Measurements from ENCODE around the gene PHOX2B. TPM values are rescaled to one million over a fixed set of nuclear protein-coding genes. Genes with fewer than 3 reads are reported as not detected.

Gene PHOX2B
- total and polyA plus RNA-seq, 4 donors, result not detected

DNA sequence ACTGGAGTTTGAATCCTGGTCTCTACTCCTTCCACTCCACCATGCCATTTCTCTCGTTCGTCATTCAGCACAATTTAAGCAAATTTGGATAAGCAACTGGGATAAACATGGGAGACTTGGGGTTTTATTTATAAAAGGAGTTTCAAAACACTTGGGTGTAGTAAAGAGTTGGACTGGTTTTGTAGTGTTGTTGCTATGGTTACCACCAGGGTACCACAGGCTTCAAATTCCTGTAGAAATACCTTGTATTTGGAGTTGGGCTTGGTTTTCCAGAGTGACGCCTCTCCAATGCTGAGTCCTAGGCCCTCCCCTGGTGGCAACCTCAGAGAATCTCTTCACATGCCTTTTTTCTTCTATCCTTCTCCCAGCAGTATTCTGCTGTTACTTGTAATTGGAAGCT lies 27.9 kb upstream of the PHOX2B start:
- H3K36me3 ChIP-seq (ENCODE audit: control insufficient read depth in 4 of 4, insufficient read depth in 3 of 4, low read depth in 1 of 4, low read length in 3 of 4), result no peaks in the 10 kb centered on the region
- no peak overlapping the region for H3K4me3 ChIP-seq (ENCODE audit: low read depth in 1 of 3, low read length in 3 of 3)
- H3K4me1 ChIP-seq (ENCODE audit: control insufficient read depth in 4 of 4, insufficient read depth in 4 of 4, low read length in 3 of 4), result no peaks in the 10 kb centered on the region
- no peaks in the 10 kb centered on the region for H3K9me3 ChIP-seq (ENCODE audit: control insufficient read depth in 4 of 4, low read length in 3 of 4)
- 83% methylated on average over 3 of the region's 3 CpGs for WGBS
- H3K27ac ChIP-seq (ENCODE audit: low read depth in 1 of 2, low read length in 2 of 2), result no peak overlapping the region
- TF ChIP-seq EGR1 (IDR thresholded peaks at IDR 0.05; ENCODE audit: low read depth in 2 of 2) (no peak), TAF1 (conservative IDR thresholded peaks at IDR 0.05) (no peak), JUND (IDR thresholded peaks at IDR 0.05) (no peak), GABPA (IDR thresholded peaks at IDR 0.05 in 1 of 2, conservative IDR thresholded peaks at IDR 0.05 in 1 of 2) (no peak), HNF4A (conservative IDR thresholded peaks at IDR 0.05) (no peak)
- TF ChIP-seq, protein P1, sequence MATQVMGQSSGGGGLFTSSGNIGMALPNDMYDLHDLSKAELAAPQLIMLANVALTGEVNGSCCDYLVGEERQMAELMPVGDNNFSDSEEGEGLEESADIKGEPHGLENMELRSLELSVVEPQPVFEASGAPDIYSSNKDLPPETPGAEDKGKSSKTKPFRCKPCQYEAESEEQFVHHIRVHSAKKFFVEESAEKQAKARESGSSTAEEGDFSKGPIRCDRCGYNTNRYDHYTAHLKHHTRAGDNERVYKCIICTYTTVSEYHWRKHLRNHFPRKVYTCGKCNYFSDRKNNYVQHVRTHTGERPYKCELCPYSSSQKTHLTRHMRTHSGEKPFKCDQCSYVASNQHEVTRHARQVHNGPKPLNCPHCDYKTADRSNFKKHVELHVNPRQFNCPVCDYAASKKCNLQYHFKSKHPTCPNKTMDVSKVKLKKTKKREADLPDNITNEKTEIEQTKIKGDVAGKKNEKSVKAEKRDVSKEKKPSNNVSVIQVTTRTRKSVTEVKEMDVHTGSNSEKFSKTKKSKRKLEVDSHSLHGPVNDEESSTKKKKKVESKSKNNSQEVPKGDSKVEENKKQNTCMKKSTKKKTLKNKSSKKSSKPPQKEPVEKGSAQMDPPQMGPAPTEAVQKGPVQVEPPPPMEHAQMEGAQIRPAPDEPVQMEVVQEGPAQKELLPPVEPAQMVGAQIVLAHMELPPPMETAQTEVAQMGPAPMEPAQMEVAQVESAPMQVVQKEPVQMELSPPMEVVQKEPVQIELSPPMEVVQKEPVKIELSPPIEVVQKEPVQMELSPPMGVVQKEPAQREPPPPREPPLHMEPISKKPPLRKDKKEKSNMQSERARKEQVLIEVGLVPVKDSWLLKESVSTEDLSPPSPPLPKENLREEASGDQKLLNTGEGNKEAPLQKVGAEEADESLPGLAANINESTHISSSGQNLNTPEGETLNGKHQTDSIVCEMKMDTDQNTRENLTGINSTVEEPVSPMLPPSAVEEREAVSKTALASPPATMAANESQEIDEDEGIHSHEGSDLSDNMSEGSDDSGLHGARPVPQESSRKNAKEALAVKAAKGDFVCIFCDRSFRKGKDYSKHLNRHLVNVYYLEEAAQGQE (IDR thresholded peaks at IDR 0.05), result no peak
- TF ChIP-seq, protein P2, sequence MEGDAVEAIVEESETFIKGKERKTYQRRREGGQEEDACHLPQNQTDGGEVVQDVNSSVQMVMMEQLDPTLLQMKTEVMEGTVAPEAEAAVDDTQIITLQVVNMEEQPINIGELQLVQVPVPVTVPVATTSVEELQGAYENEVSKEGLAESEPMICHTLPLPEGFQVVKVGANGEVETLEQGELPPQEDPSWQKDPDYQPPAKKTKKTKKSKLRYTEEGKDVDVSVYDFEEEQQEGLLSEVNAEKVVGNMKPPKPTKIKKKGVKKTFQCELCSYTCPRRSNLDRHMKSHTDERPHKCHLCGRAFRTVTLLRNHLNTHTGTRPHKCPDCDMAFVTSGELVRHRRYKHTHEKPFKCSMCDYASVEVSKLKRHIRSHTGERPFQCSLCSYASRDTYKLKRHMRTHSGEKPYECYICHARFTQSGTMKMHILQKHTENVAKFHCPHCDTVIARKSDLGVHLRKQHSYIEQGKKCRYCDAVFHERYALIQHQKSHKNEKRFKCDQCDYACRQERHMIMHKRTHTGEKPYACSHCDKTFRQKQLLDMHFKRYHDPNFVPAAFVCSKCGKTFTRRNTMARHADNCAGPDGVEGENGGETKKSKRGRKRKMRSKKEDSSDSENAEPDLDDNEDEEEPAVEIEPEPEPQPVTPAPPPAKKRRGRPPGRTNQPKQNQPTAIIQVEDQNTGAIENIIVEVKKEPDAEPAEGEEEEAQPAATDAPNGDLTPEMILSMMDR (IDR thresholded peaks at IDR 0.05; ENCODE audit: low read depth, low read length, missing input control), result no peak
- H3K27me3 ChIP-seq (ENCODE audit: control insufficient read depth in 4 of 4, insufficient read depth in 4 of 4, low read length in 3 of 4), result peaks cover 0 to 3% (median under 1%) of the 10 kb centered on the region in 4 donors
- no peak overlapping the region for H3K9ac ChIP-seq (ENCODE audit: low read depth in 1 of 2, low read length in 2 of 2)
- no peak for DNase-seq (ENCODE audit: low spot score)

DNA sequence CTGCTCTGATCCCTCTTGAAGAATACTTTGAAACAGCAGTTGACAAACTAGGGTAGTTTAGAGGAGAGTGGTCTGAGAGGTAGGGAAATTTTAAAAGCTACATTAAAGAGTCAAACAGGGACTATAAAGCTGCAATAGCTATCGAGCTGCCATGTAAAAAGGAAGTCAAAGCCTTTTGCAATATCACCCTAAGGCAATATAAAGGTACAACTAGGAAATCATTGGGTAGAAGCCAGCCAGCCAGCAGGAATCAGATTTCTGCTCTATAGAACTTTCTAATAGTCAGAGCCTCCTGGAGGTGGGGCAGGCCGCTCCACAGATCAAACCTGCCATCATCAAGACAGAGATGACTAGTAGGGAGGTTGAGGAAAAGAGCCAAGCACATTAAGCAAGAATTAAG lies 15.2 kb upstream of the PHOX2B start:
- H3K27ac ChIP-seq (ENCODE audit: low read depth in 1 of 2, low read length in 2 of 2), result no peak overlapping the region
- H3K27me3 ChIP-seq (ENCODE audit: control insufficient read depth in 4 of 4, insufficient read depth in 4 of 4, low read length in 3 of 4), result peaks cover 2 to 17% (median 4%) of the 10 kb centered on the region in 4 donors
- H3K4me3 ChIP-seq (ENCODE audit: low read depth in 1 of 3, low read length in 3 of 3), result no peak overlapping the region
- no peak overlapping the region for H3K9ac ChIP-seq (ENCODE audit: low read depth in 1 of 2, low read length in 2 of 2)
- DNase-seq (ENCODE audit: low spot score), result no peak
- H3K9me3 ChIP-seq (ENCODE audit: control insufficient read depth in 4 of 4, low read length in 3 of 4), result no peaks in the 10 kb centered on the region
- no peak for TF ChIP-seq HNF4A (conservative IDR thresholded peaks at IDR 0.05)
- no peak for TF ChIP-seq GABPA (IDR thresholded peaks at IDR 0.05 in 1 of 2, conservative IDR thresholded peaks at IDR 0.05 in 1 of 2)
- TF ChIP-seq, protein P3, sequence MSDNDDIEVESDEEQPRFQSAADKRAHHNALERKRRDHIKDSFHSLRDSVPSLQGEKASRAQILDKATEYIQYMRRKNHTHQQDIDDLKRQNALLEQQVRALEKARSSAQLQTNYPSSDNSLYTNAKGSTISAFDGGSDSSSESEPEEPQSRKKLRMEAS (IDR thresholded peaks at IDR 0.05), result no peak
- TF ChIP-seq RXRA (IDR thresholded peaks at IDR 0.05), result no peak
- TF ChIP-seq, protein P4, sequence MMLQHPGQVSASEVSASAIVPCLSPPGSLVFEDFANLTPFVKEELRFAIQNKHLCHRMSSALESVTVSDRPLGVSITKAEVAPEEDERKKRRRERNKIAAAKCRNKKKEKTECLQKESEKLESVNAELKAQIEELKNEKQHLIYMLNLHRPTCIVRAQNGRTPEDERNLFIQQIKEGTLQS (IDR thresholded peaks at IDR 0.05), result no peak
- TF ChIP-seq FOXA2 (IDR thresholded peaks at IDR 0.05), result no peak
- no peak for TF ChIP-seq RAD21 (IDR thresholded peaks at IDR 0.05)
- H3K4me1 ChIP-seq (ENCODE audit: control insufficient read depth in 4 of 4, insufficient read depth in 4 of 4, low read length in 3 of 4), result no peaks in the 10 kb centered on the region
- no peaks in the 10 kb centered on the region for H3K36me3 ChIP-seq (ENCODE audit: control insufficient read depth in 4 of 4, insufficient read depth in 3 of 4, low read depth in 1 of 4, low read length in 3 of 4)
- WGBS, result 48% methylated on average over 2 of the region's 2 CpGs

DNA sequence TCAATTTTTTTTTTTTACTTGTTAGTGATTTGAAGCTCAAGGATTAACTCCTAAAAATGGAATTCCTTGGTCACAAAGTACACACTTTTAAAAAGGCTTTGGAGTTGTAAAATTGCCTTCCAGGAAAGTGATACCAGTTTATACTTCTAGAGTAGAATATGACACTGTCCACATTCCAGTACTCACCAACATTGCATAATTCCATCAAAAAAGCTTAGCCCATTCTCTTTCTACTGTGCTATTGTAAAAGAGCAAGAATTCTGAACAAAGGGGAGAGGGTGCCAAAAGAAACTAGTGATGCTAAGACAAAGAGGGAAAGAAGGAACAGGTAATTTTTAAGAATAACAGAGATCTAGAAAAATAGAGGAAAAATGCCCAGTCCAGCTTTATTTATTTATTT lies 10.4 kb upstream of the PHOX2B start:
- no peak for DNase-seq (ENCODE audit: low spot score)
- Histone ChIP-seq H3K36me3 (ENCODE audit: control insufficient read depth in 4 of 4, insufficient read depth in 3 of 4, low read depth in 1 of 4, low read length in 3 of 4) (no peaks in the 10 kb centered on the region), H3K4me3 (ENCODE audit: low read depth in 1 of 3, low read length in 3 of 3) (no peak overlapping the region), H3K27me3 (ENCODE audit: control insufficient read depth in 4 of 4, insufficient read depth in 4 of 4, low read length in 3 of 4) (peaks cover 2 to 21% (median 10%) of the 10 kb centered on the region in 4 donors), H3K9me3 (ENCODE audit: control insufficient read depth in 4 of 4, low read length in 3 of 4) (no peaks in the 10 kb centered on the region), H3K9ac (ENCODE audit: low read depth in 1 of 2, low read length in 2 of 2) (no peak overlapping the region), H3K27ac (ENCODE audit: low read depth in 1 of 2, low read length in 2 of 2) (no peak overlapping the region), H3K4me1 (ENCODE audit: control insufficient read depth in 4 of 4, insufficient read depth in 4 of 4, low read length in 3 of 4) (no peaks in the 10 kb centered on the region)
- TF ChIP-seq, protein P1 (IDR thresholded peaks at IDR 0.05), result no peak
- TF ChIP-seq HNF4G (IDR thresholded peaks at IDR 0.05) (no peak), SP1 (IDR thresholded peaks at IDR 0.05) (no peak), JUND (IDR thresholded peaks at IDR 0.05) (no peak), GABPA (IDR thresholded peaks at IDR 0.05 in 1 of 2, conservative IDR thresholded peaks at IDR 0.05 in 1 of 2) (no peak), FOXA1 (IDR thresholded peaks at IDR 0.05) (no peak), FOXA2 (IDR thresholded peaks at IDR 0.05) (no peak)
- TF ChIP-seq, protein P4 (IDR thresholded peaks at IDR 0.05), result no peak
- TF ChIP-seq, protein P5, sequence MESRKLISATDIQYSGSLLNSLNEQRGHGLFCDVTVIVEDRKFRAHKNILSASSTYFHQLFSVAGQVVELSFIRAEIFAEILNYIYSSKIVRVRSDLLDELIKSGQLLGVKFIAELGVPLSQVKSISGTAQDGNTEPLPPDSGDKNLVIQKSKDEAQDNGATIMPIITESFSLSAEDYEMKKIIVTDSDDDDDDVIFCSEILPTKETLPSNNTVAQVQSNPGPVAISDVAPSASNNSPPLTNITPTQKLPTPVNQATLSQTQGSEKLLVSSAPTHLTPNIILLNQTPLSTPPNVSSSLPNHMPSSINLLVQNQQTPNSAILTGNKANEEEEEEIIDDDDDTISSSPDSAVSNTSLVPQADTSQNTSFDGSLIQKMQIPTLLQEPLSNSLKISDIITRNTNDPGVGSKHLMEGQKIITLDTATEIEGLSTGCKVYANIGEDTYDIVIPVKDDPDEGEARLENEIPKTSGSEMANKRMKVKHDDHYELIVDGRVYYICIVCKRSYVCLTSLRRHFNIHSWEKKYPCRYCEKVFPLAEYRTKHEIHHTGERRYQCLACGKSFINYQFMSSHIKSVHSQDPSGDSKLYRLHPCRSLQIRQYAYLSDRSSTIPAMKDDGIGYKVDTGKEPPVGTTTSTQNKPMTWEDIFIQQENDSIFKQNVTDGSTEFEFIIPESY (IDR thresholded peaks at IDR 0.05), result no peak

Measured in liver (tissue), 9 donors.